ENCODE results near the gene PPT1. TPM values are rescaled to one million over a fixed set of nuclear protein-coding genes. Genes with fewer than 3 reads are reported as not detected.
"Not testable (repeated sequence)": the region's sequence is repeated elsewhere in the genome, so short reads cannot be mapped to it uniquely, and the experiment has no call there.

The PPT1 gene
- total RNA-seq, 1 donor from 2014 or later, result 33.4 TPM

DNA sequence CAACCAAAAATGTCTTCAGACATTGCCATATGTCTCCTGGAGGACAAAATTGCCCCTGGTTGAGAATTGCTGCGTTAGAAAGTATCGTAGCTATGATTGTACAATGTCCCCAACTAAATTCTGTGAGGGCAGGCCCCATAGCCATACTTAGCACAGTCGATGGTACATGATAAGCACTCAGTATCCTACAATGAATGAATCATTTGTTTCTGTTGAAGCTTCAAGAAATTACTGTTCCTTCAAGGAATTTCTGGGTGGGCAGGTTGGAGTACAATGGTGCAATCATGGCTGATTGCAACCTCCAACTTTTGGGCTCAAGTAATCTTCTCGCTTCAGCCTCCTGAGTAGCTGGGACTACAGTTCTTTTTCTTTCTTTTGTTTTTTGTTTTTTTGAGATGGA is 51.9 kb downstream of the PPT1 start:
- no peak overlapping the region for H3K9ac ChIP-seq (ENCODE audit: low read depth in 1 of 3, low read length in 3 of 3)
- H3K4me1 ChIP-seq (ENCODE audit: control insufficient read depth in 3 of 3, insufficient read depth in 3 of 3, low read length in 3 of 3), result peaks cover 24 to 37% (median 28%) of the 10 kb centered on the region in 3 donors
- H3K27ac ChIP-seq (ENCODE audit: low read depth, low read length), result no peak overlapping the region
- no peaks in the 10 kb centered on the region for H3K9me3 ChIP-seq (ENCODE audit: control insufficient read depth in 3 of 3, low read length in 3 of 3)
- no peak overlapping the region for H3K4me3 ChIP-seq (ENCODE audit: low read length in 3 of 3)
- H3K27me3 ChIP-seq (ENCODE audit: control insufficient read depth in 3 of 3, insufficient read depth in 3 of 3, low read length in 3 of 3), result no peaks in the 10 kb centered on the region
- H3K36me3 ChIP-seq (ENCODE audit: control insufficient read depth in 3 of 3, insufficient read depth in 3 of 3, low read length in 3 of 3), result peaks cover under 1 to 9% (median 5%) of the 10 kb centered on the region in 3 donors

- Histone ChIP-seq H3K36me3 (ENCODE audit: control insufficient read depth in 3 of 3, insufficient read depth in 3 of 3, low read length in 3 of 3) (peaks cover 3 to 9% (median 5%) of the 10 kb centered on the region in 3 donors), H3K4me1 (ENCODE audit: control insufficient read depth in 3 of 3, insufficient read depth in 3 of 3, low read length in 3 of 3) (peaks cover 27 to 47% (median 27%) of the 10 kb centered on the region in 3 donors), H3K4me3 (ENCODE audit: low read length in 3 of 3) (no peak overlapping the region), H3K9ac (ENCODE audit: low read depth in 1 of 3, low read length in 3 of 3) (no peak overlapping the region), H3K9me3 (ENCODE audit: control insufficient read depth in 3 of 3, low read length in 3 of 3) (no peaks in the 10 kb centered on the region), H3K27ac (ENCODE audit: low read depth, low read length) (no peak overlapping the region), H3K27me3 (ENCODE audit: control insufficient read depth in 3 of 3, insufficient read depth in 3 of 3, low read length in 3 of 3) (no peaks in the 10 kb centered on the region)
These were observed 52.9 kb downstream of the PPT1 start for GRCh38 chr1:40044110-40044509.

DNA sequence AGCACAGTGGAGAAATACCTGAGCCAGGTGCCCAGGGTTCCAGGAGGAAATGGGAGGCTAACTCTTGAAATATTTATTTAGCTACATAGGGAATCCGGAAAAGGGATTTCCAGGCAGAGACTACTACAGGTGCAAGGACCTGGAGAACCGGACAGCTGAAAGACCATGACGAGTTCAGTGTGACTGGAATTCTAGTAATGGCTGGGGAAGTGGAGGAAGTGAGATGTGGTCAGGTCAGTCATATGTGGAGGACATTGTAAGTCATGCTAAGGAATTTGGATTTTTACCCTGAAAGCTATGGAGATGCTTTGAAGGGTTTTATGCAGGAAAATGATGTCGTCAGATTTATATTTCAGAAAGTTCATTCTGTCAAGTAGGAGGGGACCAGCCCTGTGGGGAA is 54.7 kb downstream of the PPT1 start:
- Histone ChIP-seq H3K36me3 (ENCODE audit: control insufficient read depth in 3 of 3, insufficient read depth in 3 of 3, low read length in 3 of 3) (peaks cover 3 to 9% (median 5%) of the 10 kb centered on the region in 3 donors), H3K9ac (ENCODE audit: low read depth in 1 of 3, low read length in 3 of 3) (peak overlapping the region in 2 of 3 donors; percentile 34 to 44), H3K4me3 (ENCODE audit: low read length in 3 of 3) (peak overlapping the region; percentile 13 to 20 (median 17)), H3K27me3 (ENCODE audit: control insufficient read depth in 3 of 3, insufficient read depth in 3 of 3, low read length in 3 of 3) (no peaks in the 10 kb centered on the region), H3K4me1 (ENCODE audit: control insufficient read depth in 3 of 3, insufficient read depth in 3 of 3, low read length in 3 of 3) (peaks cover 33 to 63% (median 40%) of the 10 kb centered on the region in 3 donors), H3K27ac (ENCODE audit: low read depth, low read length) (no peak overlapping the region), H3K9me3 (ENCODE audit: control insufficient read depth in 3 of 3, low read length in 3 of 3) (no peaks in the 10 kb centered on the region)

- Histone ChIP-seq H3K9me3 (ENCODE audit: control insufficient read depth in 3 of 3, low read length in 3 of 3) (no peaks in the 10 kb centered on the region), H3K9ac (ENCODE audit: low read depth in 1 of 3, low read length in 3 of 3) (peak overlapping the region; percentile 88 to 98 (median 97)), H3K4me1 (ENCODE audit: control insufficient read depth in 3 of 3, insufficient read depth in 3 of 3, low read length in 3 of 3) (peaks cover 37 to 72% (median 49%) of the 10 kb centered on the region in 3 donors), H3K4me3 (ENCODE audit: low read length in 3 of 3) (peak overlapping the region; percentile 93 to 99 (median 93)), H3K27ac (ENCODE audit: low read depth, low read length) (peak overlapping the region; percentile 100), H3K36me3 (ENCODE audit: control insufficient read depth in 3 of 3, insufficient read depth in 3 of 3, low read length in 3 of 3) (peaks cover 3 to 9% (median 5%) of the 10 kb centered on the region in 3 donors), H3K27me3 (ENCODE audit: control insufficient read depth in 3 of 3, insufficient read depth in 3 of 3, low read length in 3 of 3) (no peaks in the 10 kb centered on the region)
These were observed 55.6 kb downstream of the PPT1 start for GRCh38 chr1:40041466-40041838.

- Histone ChIP-seq H3K27ac (ENCODE audit: low read depth, low read length) (peak within 1 kb of the TSS; percentile 100), H3K4me3 (ENCODE audit: low read length in 3 of 3) (peak within 1 kb of the TSS; percentile 95 to 99 (median 99)), H3K9ac (ENCODE audit: low read depth in 1 of 3, low read length in 3 of 3) (peak within 1 kb of the TSS; percentile 100), H3K9me3 (ENCODE audit: control insufficient read depth in 3 of 3, low read length in 3 of 3) (no peaks in the 10 kb centered on the region), H3K36me3 (ENCODE audit: control insufficient read depth in 3 of 3, insufficient read depth in 3 of 3, low read length in 3 of 3) (peaks cover 3 to 9% (median 5%) of the 10 kb centered on the region in 3 donors), H3K27me3 (ENCODE audit: control insufficient read depth in 3 of 3, insufficient read depth in 3 of 3, low read length in 3 of 3) (no peaks in the 10 kb centered on the region), H3K4me1 (ENCODE audit: control insufficient read depth in 3 of 3, insufficient read depth in 3 of 3, low read length in 3 of 3) (peaks cover 44 to 72% (median 53%) of the 10 kb centered on the region in 3 donors)
These were observed 56.3 kb downstream of the PPT1 start, which contains the start of gene CAP1 for GRCh38 chr1:40040511-40041465. Gene CAP1, plus strand, starts transcription at chr1:40040729. Its CDS starts 18,618 bp downstream, at chr1:40059347.

DNA sequence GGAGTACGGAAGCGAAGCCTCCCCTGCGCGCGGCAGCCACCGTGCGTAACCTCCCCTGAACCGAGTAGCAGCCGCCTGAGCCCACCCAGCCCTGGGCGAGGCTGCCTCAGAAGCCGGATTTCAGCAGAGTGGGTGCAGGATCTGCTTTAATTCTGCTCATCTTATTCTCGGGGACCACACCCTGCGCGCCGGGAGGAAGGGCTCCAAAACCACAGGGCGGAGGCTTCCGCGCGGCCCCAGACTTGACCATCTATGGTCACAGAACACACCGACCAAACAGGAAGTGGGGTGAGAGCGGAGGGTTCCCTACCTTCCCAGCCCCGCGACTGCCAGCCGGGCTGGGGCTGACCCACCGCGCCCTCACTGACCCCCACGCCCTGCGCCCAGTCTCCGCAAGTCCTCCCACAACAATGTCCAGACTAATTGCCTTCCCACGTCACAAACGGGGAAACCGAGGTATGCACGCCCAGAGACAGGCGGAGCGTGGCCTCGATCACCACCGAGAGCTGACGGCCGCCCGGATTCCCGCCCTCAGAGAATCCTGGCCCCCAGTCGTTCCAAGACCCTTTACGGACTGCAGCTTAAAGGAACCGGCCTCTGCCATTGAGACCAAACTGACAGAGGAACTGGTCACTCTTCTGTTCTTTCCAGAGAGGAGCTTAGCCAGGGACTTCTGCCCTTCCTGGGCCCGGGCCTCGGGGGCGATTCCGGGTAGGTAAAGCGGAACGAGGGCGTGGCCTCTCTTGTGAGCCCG is 57.1 kb downstream of the PPT1 start:
- H3K36me3 ChIP-seq (ENCODE audit: control insufficient read depth in 3 of 3, insufficient read depth in 3 of 3, low read length in 3 of 3), result peaks cover 3 to 6% (median 5%) of the 10 kb centered on the region in 3 donors
- no peaks in the 10 kb centered on the region for H3K9me3 ChIP-seq (ENCODE audit: control insufficient read depth in 3 of 3, low read length in 3 of 3)
- H3K27ac ChIP-seq (ENCODE audit: low read depth, low read length), result peak overlapping the region; percentile 100
- peaks cover 46 to 71% (median 57%) of the 10 kb centered on the region in 3 donors for H3K4me1 ChIP-seq (ENCODE audit: control insufficient read depth in 3 of 3, insufficient read depth in 3 of 3, low read length in 3 of 3)
- peak overlapping the region; percentile 95 to 99 (median 99) for H3K4me3 ChIP-seq (ENCODE audit: low read length in 3 of 3)
- peak overlapping the region; percentile 100 for H3K9ac ChIP-seq (ENCODE audit: low read depth in 1 of 3, low read length in 3 of 3)
- no peaks in the 10 kb centered on the region for H3K27me3 ChIP-seq (ENCODE audit: control insufficient read depth in 3 of 3, insufficient read depth in 3 of 3, low read length in 3 of 3)

DNA sequence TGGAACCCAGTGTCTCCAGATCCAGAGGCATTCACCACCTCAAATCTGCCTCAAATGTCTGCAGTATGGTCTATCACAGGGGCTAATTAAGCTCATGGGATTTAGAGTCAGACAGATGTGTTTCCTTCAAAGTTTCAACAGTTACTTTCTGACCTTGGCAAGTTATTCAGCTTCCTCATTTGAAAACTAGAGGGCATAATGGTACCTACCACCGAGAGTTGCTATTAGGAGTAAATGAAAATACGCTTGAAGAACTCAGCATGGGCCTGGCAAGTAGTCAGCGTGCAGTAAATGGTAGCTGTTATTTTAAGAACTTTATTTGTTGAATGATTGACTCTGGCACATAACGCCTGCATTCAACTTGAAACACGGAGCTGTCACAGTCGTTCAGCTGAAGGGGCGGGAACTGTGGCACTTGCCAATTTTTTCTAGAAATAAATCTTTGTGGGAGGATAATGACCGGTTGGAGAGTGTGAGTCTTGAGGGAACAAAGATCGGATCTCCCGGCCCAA is 57.8 kb downstream of the PPT1 start:
- H3K36me3 ChIP-seq (ENCODE audit: control insufficient read depth in 3 of 3, insufficient read depth in 3 of 3, low read length in 3 of 3), result peaks cover 3 to 6% (median 5%) of the 10 kb centered on the region in 3 donors
- H3K27me3 ChIP-seq (ENCODE audit: control insufficient read depth in 3 of 3, insufficient read depth in 3 of 3, low read length in 3 of 3), result no peaks in the 10 kb centered on the region
- H3K9me3 ChIP-seq (ENCODE audit: control insufficient read depth in 3 of 3, low read length in 3 of 3), result no peaks in the 10 kb centered on the region
- H3K27ac ChIP-seq (ENCODE audit: low read depth, low read length), result peak overlapping the region; percentile 100
- peaks cover 51 to 73% (median 57%) of the 10 kb centered on the region in 3 donors for H3K4me1 ChIP-seq (ENCODE audit: control insufficient read depth in 3 of 3, insufficient read depth in 3 of 3, low read length in 3 of 3)
- H3K4me3 ChIP-seq (ENCODE audit: low read length in 3 of 3), result peak overlapping the region; percentile 95 to 99 (median 99)
- peak overlapping the region; percentile 100 for H3K9ac ChIP-seq (ENCODE audit: low read depth in 1 of 3, low read length in 3 of 3)

DNA sequence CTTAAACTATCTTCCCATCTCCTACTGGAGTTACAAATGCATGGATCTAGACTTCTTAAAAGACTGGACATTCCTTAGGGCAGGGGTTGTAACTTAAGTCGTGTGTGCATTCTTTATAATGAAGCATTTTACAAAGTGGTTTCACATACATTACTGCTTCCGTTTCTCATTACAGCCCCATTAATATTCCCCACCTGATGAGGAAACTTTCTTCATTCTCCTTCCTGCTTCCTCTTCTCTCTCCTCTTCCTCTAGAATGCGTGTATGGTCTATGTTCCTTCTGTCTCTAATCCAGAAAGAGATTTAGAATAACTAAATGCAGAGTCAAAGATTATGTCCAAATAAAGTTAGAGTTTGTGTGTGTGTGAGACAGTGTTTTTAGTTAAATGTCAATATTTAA is 58.4 kb downstream of the PPT1 start:
- peaks cover 3 to 6% (median 5%) of the 10 kb centered on the region in 3 donors for H3K36me3 ChIP-seq (ENCODE audit: control insufficient read depth in 3 of 3, insufficient read depth in 3 of 3, low read length in 3 of 3)
- peak overlapping the region; percentile 100 for H3K27ac ChIP-seq (ENCODE audit: low read depth, low read length)
- H3K4me3 ChIP-seq (ENCODE audit: low read length in 3 of 3), result peak overlapping the region in 1 of 3 donors; percentile 99
- peak overlapping the region in 2 of 3 donors; percentile 100 for H3K9ac ChIP-seq (ENCODE audit: low read depth in 1 of 3, low read length in 3 of 3)
- peaks cover 51 to 73% (median 57%) of the 10 kb centered on the region in 3 donors for H3K4me1 ChIP-seq (ENCODE audit: control insufficient read depth in 3 of 3, insufficient read depth in 3 of 3, low read length in 3 of 3)
- no peaks in the 10 kb centered on the region for H3K9me3 ChIP-seq (ENCODE audit: control insufficient read depth in 3 of 3, low read length in 3 of 3)
- H3K27me3 ChIP-seq (ENCODE audit: control insufficient read depth in 3 of 3, insufficient read depth in 3 of 3, low read length in 3 of 3), result no peaks in the 10 kb centered on the region

DNA sequence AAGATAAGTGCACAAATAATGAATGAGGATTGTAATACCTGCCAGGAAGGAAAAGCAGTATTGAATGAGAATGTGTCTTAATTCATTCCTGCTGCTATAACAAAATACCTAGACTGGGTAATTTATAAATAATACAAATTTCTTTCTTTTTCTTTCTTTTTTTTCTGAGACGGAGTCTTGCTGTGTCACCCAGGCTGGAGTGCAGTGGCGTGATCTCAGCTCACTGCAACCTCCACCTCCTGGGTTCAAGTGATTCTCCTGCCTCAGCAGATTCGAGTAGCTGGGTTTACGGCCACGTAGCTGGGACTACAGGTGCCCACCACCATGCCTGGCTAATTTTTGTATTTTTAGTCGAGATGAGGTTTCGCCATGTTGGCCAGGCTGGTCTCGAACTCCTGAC is 59.8 kb downstream of the PPT1 start:
- H3K9me3 ChIP-seq (ENCODE audit: control insufficient read depth in 3 of 3, low read length in 3 of 3); H3K4me3 ChIP-seq (ENCODE audit: low read length in 3 of 3); H3K27me3 ChIP-seq (ENCODE audit: control insufficient read depth in 3 of 3, insufficient read depth in 3 of 3, low read length in 3 of 3); H3K36me3 ChIP-seq (ENCODE audit: control insufficient read depth in 3 of 3, insufficient read depth in 3 of 3, low read length in 3 of 3): not testable (repeated sequence)
- peak overlapping the region; percentile 100 for H3K27ac ChIP-seq (ENCODE audit: low read depth, low read length)
- peaks cover 47 to 62% (median 55%) of the 10 kb centered on the region in 3 donors for H3K4me1 ChIP-seq (ENCODE audit: control insufficient read depth in 3 of 3, insufficient read depth in 3 of 3, low read length in 3 of 3)
- peak overlapping the region in 2 of 3 donors; percentile 61 to 70 for H3K9ac ChIP-seq (ENCODE audit: low read depth in 1 of 3, low read length in 3 of 3)

All from skeletal muscle tissue (tissue), 4 donors.